ENCODE results near the gene RBPJL. TPM values are rescaled to one million over a fixed set of nuclear protein-coding genes. Genes with fewer than 3 reads are reported as not detected.

The RBPJL gene
- total RNA-seq, 1 donor from 2014 or later: not detected

DNA sequence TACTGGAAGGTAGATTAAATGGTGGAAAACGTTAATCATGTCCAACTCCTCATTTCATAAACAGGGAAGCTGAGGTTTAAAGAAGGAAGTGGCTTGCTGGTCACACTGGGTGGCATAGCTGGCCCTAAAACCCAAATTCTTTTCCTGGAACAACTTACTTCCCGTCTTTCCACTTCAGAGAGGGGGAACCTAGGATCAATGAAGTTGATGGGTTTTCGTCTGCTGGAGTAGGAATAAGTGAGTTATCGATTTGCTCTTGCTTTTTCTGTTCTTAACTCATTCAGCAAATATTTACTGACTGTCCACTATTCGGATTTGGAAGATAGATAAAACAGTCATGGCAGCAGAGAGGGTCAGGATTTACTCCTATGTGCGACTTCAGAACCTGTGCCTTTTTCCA lies 55.2 kb downstream of the RBPJL start:
- DNase-seq (ENCODE audit: low spot score): no peak

DNA sequence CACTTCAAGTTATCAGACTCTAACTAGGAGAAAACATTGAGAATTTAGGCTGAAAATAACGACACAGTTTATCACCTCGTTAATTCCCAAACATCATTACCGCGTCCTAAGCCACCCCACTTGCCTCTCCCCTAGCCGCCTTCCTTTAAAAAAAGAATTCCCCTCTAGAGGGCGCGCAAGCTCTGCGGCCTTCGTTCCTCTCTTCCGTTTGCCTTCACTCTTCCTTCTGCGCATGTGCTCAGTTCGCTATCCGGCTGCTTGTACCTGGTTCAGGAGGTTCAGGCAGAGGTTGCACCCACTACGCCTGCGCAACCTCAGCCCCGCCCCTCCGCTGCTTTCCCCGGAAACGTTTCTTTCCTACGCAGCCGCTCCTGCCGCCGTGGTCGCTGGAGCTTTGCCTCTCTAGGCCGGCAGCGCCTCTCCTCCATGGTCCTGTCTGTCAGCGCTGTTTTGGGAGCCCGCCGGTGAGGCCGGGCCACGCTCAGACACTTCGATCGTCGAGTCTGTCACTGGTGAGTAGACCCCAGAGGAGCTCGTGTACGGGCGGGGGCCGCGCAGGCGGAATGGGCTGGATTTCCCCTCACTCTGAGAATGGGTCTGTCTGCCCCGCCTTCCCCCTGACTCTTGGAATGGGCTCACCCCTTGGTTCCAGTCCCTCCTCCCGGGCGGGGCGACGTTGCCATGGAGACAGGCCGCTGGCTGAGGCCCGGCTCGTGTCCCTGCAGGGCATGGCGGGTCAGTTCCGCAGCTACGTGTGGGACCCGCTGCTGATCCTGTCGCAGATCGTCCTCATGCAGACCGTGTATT lies 56.4 kb downstream of the RBPJL start, which contains the start of gene SYS1:
Gene SYS1 (plus strand): TSS at position 353 of the 807 bp plus-strand sequence. CDS start 376 bp downstream, at position 729.
- peak; percentile 99 for DNase-seq (ENCODE audit: low spot score)

DNA sequence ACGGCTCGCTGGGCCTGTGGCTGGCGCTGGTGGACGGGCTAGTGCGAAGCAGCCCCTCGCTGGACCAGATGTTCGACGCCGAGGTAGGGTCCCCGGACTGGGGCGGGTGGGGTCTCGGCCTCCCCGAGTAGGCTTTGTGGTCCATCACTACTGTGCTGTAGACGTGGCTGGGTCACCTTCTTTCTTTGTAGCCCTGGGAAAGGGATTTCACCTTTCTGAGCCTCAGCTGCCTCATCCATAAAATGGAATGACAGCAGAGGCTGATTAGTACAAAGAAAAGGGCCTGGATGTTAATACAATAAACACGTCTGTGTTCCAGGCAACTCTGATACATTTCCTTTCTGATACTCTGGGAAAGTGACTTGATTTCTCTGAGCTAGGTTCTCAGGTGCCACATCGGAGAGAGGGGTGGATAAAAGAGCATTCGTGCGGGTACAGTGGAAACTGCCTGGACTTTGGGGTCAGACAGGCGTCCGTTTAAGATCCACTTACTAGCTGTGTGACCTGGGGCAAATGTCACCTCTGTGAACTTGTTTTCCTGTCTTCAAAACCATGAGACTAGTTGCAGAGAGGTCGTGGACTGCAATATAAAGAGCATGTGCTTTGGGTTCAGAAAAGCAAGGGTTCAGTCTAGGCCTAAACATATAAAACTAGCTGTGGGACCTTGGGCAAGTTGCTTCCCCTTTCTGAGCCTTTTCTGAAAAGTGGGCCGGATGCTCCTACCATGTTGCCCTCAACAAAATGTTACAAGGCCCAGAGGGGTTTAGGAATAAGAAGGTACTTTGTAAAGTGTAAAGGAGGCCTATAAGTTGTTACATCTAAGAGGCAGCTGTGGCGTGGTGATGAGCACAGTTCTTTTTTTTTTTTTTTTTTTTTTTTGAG lies 57.2 kb downstream of the RBPJL start:
- peak; percentile 38 for DNase-seq (ENCODE audit: low spot score)

DNA sequence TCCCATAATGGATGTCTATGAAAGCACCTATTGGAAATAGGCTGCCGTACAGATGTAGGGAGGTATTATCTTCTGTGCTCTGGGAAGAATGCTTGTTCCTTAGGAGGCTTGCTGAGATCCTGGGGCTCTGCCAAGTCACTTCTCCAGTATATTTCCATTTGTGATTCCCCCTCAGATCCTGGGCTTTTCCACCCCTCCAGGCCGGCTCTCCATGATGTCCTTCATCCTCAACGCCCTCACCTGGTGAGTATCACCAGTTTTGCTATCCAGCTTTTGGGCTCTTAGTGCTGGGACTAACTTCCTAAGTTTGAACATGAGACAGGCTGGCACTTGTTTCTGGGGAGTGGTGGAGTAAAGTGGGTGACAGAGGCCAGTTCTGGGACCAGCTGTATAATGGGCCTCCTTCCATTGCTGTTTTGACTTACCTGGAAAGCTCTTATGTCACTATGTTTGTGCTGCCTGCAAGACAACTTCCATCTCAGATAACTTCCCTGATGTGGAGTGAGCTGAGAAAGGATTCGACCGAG lies 58.9 kb downstream of the RBPJL start:
- peak; percentile 34 for DNase-seq (ENCODE audit: low spot score)

DNA sequence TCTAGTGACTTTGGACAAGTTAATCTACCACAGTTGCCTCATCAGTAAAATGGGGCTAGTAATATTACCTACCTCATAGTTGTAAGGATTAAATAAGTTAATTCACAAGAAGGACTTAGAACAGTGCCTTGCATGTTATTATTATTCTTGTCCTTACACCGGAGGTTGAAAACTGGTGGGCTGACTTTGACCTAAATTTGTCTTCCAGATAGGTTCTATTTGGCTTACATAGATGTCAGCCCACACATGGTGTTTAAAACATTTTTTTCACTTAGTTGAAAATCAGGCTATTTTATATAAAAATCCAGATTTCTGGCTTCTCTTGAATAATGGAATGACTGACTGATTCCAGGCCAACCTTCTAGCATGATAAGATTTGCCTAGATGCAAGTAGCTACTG lies 59.6 kb downstream of the RBPJL start:
- DNase-seq (ENCODE audit: low spot score): no peak

DNA sequence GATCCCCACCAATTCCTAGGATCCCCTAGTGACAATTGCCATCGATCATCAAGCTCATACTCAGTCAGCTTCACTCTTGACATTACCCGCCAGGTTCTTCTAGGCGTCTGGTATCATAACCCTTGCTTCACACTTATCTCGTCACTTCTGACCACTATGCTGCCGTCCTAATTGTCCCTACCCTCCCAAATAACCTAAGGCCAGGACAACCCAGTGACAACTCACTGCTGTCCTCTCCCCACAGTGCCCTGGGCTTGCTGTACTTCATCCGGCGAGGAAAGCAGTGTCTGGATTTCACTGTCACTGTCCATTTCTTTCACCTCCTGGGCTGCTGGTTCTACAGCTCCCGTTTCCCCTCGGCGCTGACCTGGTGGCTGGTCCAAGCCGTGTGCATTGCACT lies 60.0 kb downstream of the RBPJL start:
- peak; percentile 12 for DNase-seq (ENCODE audit: low spot score)

DNA sequence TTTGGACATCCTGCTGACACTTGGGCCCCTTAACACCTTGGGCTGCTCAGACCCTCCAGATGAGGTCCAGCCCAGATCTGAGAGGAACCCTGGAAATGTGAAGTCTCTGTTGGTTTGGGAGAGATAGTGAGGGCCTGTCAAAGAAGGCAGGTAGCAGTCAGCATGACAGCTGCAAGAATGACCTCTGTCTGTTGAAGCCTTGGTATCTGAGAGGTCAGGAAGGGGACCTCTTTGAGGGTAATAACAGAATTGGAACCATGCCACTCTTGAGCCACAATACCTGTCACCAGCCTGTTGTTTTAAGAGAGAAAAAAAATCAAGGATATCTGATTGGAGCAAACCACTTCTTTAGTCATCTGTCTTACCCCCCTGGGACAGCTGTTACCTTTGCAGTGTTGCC lies 60.5 kb downstream of the RBPJL start:
- DNase-seq (ENCODE audit: low spot score): peak; percentile 14

Other genes starting within 250 kb of the RBPJL start
- 0.86 TPM for gene KCNS1, start 205.7 kb upstream of the RBPJL start, total RNA-seq
- 0.78 TPM for gene WFDC5, start 191.7 kb upstream of the RBPJL start, total RNA-seq
- not detected for gene WFDC12, start 182.4 kb upstream of the RBPJL start, total RNA-seq
- 1.7 TPM for gene PI3, start 131.9 kb upstream of the RBPJL start, total RNA-seq
- not detected for gene SEMG1, start 99.8 kb upstream of the RBPJL start, total RNA-seq
- gene SEMG2, start 85.5 kb upstream of the RBPJL start, total RNA-seq: not detected
- gene SLPI, start 52.3 kb upstream of the RBPJL start, total RNA-seq: 301 TPM
- not detected for gene MATN4, start 1.5 kb downstream of the RBPJL start, total RNA-seq
- 215 TPM for gene SDC4, start 41.6 kb downstream of the RBPJL start, total RNA-seq
- gene SYS1, start 56.3 kb downstream of the RBPJL start, total RNA-seq: 28.8 TPM
- 1.2 TPM for gene TP53TG5, start 71.5 kb downstream of the RBPJL start, total RNA-seq
- gene DBNDD2, start 101.4 kb downstream of the RBPJL start, total RNA-seq: 63.0 TPM
- 94.3 TPM for gene PIGT, start 109.3 kb downstream of the RBPJL start, total RNA-seq
- gene WFDC2, start 162.9 kb downstream of the RBPJL start, total RNA-seq: 244 TPM
- gene SPINT3, start 208.8 kb downstream of the RBPJL start, total RNA-seq: not detected
- not detected for gene WFDC6, start 232.6 kb downstream of the RBPJL start, total RNA-seq
- not detected for gene EPPIN, start 240.6 kb downstream of the RBPJL start, total RNA-seq

Measured in ureter (tissue), 1 donor.